Fibroblast of skin of right biceps (primary cell): ENCODE measurements around the gene ZNF777.
"Not testable (repeated sequence)": the region's sequence is repeated elsewhere in the genome, so short reads cannot be mapped to it uniquely, and the experiment has no call there.

Source experiments
- DNase-seq: peaks from one replicate; pipeline ENCODE4 v3.0.0-alpha.2; 2013

Gene ZNF777

DNA sequence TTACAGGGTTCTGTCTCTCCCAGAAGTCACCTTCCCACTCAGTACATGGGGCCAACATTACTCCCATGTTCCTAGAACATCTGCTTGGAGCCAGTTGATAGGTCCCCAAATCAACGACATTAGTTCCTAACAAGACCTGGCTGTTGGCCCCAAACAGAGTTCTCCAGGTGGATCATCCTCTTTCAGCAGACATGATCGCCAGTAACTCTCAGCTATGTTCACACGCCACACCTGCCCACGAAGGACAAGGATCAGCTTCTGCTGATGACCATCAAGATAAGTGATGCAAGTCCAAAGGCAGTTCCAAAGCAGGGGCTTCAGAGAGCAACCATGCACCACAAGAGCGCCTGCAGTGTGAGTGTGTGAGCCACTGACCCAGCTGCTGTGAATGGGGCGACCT lies 11.0 kb downstream of the ZNF777 start:
- DNase-seq: no peak

DNA sequence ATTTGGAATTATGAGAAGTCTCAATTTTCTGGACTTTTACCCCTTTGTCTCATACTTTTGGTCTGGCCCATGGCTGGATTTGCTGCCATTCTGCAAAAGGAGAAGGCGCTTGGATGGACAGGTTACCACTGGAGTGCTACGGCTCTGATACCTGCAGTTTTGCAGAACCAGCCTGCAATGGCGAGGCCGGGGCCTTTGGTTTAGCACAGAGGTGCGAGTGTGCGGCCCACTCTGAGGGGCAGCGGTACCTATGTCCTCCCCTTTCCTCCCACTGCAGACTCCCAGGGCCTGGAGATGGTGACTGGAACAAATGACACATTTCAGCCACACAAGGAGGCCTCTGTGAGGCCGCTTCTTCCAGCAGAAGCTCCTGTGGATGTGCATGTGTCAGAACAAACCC lies 11.9 kb downstream of the ZNF777 start:
- no peak for DNase-seq

DNA sequence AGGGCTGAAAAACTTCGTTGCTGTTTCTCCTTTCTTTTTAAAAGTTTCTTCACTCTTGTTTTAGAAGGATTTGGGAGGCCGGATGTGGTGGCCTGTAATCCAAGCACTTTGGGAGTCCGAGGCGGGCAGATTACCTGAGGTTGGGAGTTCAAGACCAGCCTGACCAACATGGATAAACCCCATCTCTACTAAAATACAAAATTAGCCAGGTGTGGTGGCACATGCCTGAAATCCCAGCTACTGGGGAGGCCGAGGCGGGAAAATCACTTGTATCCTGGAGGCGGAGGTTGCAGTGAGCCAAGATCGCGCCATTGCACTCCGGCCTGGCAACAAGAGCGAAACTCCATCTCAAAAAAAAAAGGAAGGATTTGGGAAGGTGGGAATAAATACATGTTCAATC lies 14.8 kb downstream of the ZNF777 start:
- not testable (repeated sequence) for DNase-seq

DNA sequence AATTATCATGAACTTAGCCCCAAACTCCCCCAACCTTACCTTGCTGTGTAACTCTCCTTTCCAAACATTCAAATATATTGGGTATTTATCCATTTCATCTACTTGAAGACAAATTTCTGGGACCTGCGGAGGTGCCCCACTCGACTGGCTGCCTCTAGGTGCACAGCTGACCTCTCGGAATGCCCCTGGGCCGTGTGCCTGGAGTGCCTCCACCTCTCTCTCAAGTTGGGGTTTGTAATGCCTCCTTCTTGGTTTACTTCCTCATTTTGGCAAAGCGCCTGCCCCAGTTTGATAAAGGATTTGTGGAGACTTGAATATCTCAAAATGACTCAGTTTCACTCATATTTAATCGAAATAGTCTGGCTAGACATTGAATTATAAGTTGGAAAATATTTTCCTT lies 16.6 kb downstream of the ZNF777 start:
- DNase-seq: no peak

DNA sequence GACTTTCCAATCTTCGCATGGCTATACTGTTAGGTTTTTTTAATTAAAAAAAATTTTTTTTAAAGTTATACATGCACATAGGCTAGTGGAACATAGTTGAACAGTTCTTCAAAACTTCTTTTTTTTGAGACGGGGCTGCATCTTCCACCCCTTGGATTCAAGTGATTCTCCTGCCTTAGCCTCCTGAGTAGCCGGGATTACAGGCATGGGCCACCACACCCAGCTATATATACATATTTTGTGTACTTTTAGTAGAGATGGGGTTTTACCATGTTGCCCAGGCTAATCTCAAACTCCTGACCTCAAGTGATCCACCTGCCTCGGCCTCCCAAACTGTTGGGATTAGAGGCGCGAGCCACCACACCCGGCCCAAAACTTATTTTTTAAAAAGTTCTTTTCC lies 17.3 kb downstream of the ZNF777 start:
- DNase-seq: no peak

DNA sequence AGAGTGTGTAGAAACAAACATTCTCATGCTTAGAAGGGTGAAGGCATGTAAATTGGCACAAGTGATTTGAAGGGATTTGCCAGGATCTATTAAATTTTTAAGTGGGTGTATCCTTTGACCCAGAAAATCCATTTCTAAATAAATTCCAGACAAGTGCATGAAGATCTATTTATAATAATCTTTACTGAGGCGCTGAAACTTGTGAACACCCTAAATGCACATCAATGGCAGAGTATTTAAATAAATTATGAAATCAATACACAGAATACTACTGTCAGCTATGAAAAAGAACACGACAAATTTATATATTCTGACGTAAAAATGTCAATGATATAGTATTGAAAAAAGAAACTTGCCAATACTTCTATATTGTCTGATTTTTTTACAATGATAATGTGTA lies 17.9 kb downstream of the ZNF777 start:
- DNase-seq: no peak

DNA sequence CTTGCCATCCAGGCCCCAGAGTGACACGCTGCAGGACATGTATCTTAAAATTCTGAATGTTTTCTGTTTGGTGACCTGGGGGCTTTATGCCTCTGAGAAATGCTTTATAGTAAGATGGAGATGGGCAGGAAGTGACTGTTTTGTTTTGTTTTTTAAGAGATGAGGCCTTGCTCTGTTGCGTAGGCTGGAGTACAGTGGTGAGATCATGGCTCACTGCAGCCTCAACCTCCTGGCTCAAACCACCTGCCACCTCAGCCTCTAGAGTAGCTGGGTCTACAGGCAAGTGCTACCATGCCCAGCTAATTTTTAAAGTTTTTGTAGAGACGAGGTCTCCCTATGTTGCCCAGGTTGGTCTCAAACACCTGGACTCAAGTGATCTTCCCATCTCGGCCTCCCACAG lies 20.6 kb downstream of the ZNF777 start:
- DNase-seq: no peak

DNA sequence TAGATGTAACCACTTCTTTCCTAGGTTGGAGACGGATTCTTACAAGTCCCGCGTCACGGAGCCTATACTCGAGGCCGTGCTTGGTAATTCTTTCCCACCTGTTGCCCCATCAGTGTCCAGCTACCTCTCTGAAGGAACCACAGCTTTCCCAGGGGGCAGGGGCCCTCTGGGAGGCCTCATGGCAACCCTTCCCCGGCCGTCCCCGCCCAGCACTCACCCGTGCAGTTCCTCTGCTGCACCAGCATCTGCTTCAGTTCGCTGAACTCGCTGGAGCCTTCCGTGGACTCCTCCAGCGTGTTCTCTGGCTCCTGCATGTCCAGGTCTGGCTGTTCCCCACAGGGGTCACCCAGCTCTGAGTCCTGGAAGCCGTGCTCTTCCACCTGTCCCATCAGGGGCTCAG lies 24.5 kb downstream of the ZNF777 start:
- no peak for DNase-seq

DNA sequence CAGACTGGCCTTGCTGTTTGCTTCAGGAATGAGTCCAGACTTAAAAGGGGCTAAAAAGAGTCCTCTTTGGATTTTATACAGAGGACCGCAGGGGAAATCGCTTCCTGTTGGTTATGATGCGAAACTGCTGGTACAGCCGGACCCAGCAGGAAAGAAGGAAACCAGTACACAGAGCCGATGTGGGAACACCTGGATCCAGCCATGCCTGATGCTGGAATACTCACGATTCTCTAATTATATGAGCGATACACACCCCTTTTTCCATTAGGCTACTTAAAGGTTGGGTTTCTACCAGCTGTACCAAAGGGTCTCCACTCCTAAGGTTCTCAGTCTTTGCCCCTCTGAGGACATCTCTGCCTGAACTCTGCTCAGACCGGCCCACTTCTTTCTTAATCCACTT lies 27.7 kb downstream of the ZNF777 start:
- no peak for DNase-seq

DNA sequence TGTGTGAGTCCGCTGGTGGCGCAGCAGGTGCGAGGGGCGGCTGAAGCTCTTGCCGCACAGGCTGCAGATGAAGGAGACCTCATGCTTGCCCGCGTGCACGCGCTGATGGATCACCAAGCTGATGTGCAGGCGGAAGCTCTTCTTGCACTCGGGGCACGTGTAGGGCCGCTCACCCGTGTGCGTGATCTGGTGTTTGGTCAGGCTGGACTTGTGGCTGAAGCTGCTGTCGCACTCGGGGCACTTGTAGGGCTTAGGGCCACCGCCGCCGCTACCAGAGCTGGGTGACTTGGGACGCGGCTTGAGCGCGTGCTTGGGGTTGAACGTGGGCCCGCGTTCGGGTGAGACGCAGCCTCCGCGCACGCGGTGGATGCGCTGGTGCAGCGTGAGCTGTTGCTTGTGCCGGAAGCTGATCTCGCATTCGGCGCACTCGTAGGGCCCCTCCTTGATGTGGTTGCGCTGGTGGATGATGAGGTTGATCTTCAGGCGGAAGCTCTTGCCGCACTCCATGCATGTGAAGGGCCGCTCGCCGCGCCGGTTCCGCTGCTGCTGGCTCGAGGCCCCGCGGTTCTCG lies 28.7 kb downstream of the ZNF777 start:
- no peak for DNase-seq

DNA sequence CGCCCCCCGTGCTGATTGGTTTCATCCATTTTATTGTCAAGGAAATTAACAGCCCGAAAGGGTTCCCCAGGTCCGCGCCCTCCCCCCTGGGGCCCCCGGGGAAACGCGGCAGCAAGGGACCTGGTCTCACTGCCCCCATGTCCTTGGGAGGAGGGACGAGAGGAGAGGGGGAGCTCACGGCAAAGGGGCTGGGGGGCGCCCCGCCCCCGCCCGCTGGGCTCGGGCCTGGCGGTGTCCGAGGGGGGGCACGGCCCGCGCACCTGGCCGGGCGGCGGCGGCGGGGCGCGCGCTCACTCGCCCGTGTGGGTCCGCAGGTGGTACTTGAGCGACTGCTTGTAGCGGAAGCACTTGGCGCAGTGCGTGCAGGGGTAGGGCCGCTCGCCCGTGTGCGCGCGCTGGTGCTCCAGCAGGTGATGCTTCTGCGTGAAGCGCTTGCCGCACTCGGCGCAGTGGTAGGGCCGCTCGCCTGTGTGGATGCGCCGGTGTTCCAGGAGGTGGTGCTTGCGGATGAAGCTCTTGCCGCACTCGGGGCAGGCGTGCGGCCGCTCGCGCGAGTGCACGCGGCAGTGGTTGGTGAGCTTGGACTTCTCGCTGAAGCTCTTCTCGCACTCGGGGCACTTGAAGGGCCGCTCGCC lies 29.3 kb downstream of the ZNF777 start:
- DNase-seq: no peak

DNA sequence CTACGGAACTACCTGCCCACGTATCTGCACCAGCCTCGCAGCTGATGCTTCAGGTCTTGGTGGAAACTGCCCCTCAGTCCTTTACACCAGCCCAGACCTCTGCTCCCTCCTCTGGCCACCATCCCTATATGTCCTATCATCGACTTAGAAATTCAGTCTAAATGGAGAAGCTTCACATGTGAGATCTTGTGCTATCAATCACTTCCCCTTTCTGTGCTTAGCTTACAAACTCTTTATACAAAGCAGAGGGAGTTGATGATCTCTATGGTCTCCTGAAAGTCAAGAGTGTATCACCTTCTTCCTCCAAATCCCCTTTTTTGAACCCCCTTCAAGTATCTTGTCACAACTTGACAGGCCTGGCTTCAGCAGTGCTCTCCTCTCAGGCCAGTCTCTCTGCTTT lies 30.7 kb downstream of the ZNF777 start:
- no peak for DNase-seq

DNA sequence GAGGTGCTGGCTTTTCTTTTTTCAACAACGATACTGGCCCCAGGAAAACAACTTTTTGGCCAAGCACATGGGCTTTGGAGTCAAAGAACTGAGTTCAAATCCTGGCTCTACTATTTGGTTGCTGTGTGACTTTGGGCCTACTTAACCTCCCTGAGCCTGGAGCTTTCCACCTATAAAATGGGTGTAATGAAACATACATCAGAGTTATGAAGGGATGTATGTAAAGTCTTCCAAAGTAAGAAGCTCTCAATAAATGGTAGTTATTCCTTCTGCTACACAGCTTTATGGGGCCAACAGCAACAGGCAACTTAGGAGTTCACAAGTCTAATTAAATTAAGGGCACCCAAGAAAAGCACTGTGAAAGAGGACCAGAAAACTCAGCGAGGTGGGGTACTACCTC lies 33.0 kb downstream of the ZNF777 start:
- no peak for DNase-seq

DNA sequence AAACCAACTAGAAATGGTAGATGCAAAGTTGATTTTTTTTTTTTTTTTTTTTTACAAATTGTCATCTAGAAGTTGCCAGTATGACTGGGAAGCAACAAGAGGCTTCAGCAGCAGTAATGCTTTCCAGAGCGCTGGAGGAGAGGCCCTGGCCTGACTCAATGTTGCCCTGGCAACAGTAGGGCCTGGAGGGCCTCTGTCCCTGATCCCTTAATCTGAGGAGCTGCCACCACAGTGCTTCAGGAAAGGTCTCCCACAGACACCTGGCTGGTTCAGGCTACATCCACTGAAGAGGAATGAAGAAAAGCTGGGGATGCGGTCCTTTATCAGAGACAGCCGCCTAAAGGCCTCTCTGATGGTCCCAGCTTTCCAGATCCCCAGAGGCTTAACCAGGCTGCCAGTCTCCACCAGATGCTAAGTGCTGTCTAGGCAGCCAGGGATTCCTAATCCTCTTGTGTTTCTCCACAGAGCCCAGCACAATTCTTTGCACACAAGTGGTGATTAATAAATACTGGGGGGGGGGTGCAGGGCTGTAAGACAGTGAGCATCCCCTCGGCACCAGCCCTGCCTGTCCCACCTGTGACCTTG lies 33.7 kb downstream of the ZNF777 start:
- DNase-seq: no peak

DNA sequence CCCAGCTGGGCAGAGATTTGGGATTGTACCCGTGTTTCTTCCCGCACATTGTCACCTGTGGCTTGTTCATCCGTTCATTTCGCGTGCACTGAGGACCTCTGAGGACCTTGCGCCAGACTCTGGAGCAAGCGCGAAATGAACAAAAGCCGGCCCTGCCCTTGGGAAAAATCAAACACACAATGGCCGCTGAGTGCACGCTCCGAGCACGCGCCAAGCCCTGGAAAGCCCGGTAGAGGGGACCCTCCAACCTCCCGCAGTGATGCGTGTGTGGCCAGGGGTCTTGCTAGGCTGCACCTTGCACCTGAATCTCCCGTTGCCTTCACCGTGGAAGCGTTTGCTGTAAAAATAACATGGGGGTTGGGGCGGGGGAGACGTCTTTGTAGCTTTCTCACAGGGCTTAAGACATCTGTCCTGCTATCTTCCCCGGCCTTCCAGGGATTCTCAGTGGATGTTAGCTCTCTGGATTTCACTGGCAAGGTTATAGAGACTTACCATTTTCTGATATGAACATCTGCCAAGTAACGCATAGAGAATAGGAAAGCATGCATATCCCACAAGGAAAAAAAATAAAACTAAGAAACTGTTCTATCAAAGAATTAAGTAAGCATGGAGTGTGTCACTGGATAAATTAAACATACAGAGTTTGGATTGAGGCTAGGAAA lies 37.3 kb downstream of the ZNF777 start:
- no peak for DNase-seq

DNA sequence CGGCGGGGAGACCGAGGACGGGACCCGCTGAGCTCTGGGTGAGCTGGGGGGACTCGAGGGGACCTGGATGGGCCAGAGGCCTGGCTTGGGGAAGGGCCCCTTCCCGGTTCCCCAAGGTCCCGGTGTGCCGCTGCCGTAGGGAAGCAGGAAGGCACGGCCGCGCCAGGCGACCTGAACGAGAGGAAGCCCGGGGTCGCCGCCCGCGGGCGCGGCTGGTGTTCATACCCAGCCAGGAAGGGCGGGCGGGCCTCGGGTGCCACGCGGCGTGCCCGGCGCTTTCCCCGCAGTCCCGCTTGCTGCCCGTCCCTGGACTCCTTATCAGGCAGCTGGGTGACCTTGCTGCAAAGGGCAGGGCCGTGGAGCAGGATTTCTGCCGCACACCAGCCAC lies 38.0 kb downstream of the ZNF777 start:
- no peak for DNase-seq

DNA sequence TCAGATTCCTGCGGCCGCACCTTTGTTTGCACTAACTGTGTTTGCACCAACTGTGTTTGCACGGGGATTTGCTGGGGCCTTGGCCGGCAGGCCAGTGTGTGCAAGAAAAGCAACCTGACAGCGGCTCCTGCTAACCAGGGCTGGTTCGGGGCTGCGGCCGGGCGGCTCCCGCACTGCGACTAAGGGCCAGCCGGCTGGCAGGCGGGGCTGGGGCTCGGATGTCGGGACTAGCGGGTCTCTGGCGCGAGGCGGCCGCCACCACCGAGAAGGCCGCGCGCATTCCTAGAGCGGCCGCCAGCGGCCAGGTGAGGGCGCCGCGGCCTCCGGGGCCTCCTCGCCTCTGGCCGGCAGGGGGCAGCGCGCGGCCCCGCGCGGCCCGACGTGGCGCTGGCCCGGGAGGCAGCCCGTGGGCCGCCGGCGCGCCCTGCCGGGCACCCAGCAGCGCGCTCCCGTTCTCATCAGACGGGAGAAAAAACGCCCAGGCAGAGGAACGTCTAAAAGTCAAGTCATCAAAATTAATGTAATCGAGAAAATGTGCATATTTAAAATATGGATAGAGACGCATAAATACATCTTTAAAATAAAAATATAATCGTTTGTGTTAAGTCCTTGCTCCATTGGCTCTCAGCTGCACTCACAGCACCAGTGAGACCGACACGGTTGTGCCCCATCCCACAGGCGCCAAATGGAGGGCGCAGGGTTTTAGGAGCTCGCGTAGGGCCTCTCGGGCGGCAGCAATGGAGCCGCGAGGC lies 38.5 kb downstream of the ZNF777 start:
- peak; percentile 76 for DNase-seq

DNA sequence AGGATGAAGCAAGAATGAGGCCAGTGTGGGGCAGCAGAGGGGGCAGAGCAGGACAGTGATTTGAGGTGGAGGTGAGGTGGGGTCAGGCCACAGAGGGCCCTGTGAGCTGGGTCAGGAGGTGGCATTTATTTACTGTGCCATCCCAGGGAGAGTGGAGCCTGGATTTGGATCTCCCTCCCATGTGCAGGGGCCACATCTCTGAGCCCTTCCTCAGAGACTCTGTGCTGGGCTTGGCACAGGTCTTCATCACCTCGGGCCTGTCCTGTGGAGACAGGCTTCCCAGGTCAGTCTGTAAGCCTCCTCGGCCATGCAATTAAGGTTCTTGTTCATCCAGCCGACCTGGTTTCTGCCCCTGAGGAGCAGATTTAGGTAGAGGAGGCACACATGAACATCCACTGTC lies 40.9 kb downstream of the ZNF777 start:
- DNase-seq: no peak

DNA sequence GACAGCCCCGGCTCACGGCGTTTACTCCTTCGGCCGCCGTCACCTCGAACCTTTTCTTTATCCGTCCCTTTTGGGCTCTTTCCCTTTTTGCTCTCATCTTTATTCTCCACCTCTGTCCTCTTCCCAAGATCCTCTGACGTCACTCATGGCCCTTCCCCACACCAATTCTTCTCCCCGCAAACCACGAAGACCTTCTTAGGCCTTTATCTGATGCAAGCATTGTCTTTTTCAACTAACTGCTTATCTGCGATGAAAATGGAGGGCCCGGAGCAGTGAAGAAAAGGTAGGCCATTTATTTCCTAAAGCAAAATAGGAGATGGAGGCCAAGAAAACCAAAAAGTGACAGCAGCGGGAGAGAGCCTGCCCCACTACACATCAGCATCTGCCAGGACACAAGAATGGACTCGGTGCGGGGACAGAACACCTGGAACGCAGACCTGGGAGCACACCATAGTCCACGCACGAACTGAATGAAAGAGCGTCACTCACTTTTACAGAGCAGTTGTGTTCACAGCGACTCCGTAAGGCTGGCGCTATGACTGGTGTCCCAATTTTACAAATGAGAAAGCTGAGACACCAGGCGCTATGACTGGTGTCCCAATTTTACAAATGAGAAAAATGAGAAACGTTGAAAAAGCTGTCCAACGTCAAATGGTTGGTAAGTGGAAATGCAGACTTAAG lies 45.3 kb downstream of the ZNF777 start:
- peak; percentile 39 for DNase-seq

DNA sequence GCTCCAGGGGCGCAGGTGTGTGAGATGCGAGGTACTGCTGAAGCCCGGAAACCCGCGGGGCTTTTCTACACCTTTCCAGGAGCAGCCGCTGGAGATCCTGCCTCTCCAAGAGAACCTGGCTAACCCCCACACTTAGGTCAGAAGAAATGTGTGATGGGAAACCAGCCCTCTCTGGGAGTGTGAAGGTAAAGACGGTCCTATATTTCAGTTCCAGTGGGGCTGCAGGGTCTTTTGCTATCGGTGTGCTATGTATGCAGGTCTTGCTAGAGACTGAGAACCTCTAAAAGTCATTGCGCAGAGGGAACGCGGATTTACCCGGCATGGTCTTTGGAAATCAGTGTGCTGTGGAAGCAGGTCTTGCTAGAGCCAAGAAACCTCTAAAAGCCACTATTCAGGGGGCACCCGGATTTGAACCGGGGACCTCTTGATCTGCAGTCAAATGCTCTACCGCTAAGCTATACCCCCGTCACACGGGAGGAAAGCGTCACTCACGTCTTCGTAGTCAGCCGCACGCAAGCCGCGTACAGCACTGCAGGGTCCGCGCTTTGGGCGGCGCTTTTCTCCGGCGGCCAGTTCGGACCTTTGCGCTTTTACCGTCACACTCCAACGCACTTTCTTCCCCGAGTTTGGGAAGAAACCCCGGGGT lies 46.0 kb downstream of the ZNF777 start:
- peak; percentile 87 for DNase-seq

DNA sequence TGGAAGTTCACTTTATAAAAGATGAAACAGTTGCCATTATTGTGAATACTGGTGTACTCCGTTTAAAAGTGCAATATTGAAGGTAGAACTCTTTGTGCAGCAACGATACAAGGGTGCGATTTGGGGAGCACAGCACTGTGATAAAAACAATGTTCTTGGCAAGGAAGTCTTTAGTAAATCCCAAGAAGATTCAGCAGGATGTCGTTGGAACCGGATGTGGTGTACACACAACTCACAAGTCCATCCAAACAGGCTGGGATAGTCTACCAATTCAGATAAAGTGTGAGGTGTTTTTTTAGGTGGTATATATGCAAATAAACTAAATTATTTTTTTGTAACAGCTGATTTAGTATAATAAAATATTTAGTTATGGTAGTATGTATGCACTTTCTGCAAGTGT lies 46.7 kb downstream of the ZNF777 start:
- DNase-seq: no peak

DNA sequence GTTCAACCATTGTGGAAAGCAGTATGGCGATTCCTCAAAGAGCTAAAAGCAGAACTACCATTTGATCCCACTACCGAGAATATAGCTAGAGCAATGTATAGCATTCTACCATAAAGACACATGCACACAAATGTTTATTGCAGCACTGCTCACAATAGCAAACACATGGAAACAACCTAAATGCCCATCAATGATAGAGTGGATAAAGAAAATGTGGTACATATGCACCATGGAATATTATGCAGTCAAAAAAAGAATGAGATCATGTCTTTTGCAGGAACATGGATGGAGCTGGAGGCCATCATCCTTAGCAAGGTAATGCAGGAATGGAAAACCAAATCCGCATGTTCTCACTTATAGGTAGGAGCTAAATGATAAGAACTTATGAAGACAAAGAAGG lies 47.8 kb downstream of the ZNF777 start:
- DNase-seq: not testable (repeated sequence)

DNA sequence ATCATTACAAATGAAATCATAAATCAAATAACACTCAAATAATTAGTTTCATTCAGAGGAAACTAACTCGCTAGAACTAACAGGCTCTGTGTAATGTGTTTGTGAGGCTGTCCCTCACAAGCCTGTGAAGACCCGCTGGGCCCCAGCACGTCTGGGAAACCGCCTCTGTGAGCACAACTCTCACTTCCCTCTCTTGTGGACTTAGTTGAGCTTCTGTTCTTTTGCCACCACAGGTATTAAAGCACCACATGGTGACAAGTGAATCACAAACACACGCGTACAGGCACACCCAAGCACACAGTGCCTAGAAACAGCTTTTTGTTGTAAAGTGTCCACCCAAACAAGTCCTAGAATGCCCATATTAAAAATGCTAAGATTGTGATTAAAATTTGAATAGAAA lies 51.0 kb downstream of the ZNF777 start:
- DNase-seq: no peak
